Nephron (organoid): ENCODE results near the gene ANKRD27.

Experiments
- H3K27ac Mint-ChIP-seq, 3 experiments: 2 replicates each; pipeline ENCODE4 v1.8.0; 2020; ENCODE audit warnings: mixed read lengths in 3 of 3, mild to moderate bottlenecking in 2 of 3, moderate library complexity in 1 of 3
- H3K27me3 Mint-ChIP-seq: 2 replicates; pipeline ENCODE4 v1.8.0; 2021; ENCODE audit warnings: low read depth, mild to moderate bottlenecking, moderate library complexity, mixed read lengths
- H3K36me3 Mint-ChIP-seq: 2 replicates; pipeline ENCODE4 v1.8.0; 2020; ENCODE audit warnings: low read depth, mixed read lengths
- H3K4me1 Mint-ChIP-seq: 2 replicates; pipeline ENCODE4 v1.8.0; 2020; ENCODE audit warnings: mixed read lengths
- H3K4me3 Mint-ChIP-seq, 3 experiments: 2 replicates each; pipeline ENCODE4 v1.8.0; 2020; ENCODE audit warnings: mild to moderate bottlenecking in 3 of 3, mixed read lengths in 3 of 3, moderate library complexity in 2 of 3
- H3K9me3 Mint-ChIP-seq: 2 replicates; pipeline ENCODE4 v1.8.0; 2020; ENCODE audit warnings: mixed read lengths
- TF ChIP-seq, protein P1 (sequence below), 3 experiments: fragments of 200-600 bp; sonication (generic); IDR thresholded peaks; one replicate each; pipeline ENCODE4 v1.5.0; 2021; ENCODE audit warnings: antibody characterized with exemption in 3 of 3; ENCODE audit not compliant: unreplicated experiment in 3 of 3

Gene ANKRD27

DNA sequence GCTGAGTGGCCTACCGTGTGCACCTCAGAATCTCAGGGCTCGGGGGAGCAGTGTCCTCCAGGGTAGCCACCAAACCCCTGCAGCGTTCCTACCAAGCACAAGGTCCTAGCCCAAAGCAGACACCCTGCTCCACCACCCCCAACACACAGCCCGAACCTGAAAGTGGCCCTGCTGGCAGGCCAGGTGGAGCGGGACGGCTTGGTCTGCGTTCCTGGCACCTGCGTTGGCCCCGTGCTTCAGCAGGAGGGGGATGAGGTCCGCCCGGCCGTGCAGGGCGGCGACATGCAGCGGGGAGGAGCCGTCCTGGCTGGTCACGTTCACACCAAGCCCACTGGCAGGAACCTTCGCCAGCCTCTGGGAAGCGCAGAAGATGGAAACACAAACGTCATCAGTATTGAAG, 67.5 kb downstream of the ANKRD27 start:
- no peak overlapping the region for H3K27ac Mint-ChIP-seq
- peaks cover 52% of the 10 kb centered on the region for H3K36me3 Mint-ChIP-seq
- no peaks in the 10 kb centered on the region for H3K4me1 Mint-ChIP-seq
- H3K9me3 Mint-ChIP-seq = peaks cover 6% of the 10 kb centered on the region
- TF ChIP-seq, protein P1, sequence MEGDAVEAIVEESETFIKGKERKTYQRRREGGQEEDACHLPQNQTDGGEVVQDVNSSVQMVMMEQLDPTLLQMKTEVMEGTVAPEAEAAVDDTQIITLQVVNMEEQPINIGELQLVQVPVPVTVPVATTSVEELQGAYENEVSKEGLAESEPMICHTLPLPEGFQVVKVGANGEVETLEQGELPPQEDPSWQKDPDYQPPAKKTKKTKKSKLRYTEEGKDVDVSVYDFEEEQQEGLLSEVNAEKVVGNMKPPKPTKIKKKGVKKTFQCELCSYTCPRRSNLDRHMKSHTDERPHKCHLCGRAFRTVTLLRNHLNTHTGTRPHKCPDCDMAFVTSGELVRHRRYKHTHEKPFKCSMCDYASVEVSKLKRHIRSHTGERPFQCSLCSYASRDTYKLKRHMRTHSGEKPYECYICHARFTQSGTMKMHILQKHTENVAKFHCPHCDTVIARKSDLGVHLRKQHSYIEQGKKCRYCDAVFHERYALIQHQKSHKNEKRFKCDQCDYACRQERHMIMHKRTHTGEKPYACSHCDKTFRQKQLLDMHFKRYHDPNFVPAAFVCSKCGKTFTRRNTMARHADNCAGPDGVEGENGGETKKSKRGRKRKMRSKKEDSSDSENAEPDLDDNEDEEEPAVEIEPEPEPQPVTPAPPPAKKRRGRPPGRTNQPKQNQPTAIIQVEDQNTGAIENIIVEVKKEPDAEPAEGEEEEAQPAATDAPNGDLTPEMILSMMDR (IDR thresholded peaks at IDR 0.05; ENCODE audit: unreplicated experiment in 3 of 3) = no peak
- no peak overlapping the region for H3K4me3 Mint-ChIP-seq
- H3K27me3 Mint-ChIP-seq = no peaks in the 10 kb centered on the region

DNA sequence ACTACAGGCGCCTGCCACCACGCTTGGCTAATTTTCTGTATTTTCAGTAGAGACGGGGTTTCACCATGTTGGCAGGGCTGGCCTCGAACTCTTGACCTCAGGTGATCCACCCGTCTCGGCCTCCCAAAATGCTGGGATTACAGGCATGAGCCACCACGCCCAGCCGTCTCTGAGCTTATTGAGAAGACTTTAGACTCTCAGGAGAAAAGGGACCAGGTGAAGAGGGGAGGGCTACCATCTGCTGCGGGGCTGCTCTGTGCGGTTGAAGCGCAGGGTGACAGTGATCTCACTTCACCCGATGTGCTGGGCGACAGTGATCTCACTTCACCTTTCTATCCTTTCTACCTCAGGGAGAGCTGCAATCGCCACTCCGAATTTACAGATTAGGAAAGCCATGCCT, 68.7 kb downstream of the ANKRD27 start:
- TF ChIP-seq, protein P1 (IDR thresholded peaks at IDR 0.05; ENCODE audit: unreplicated experiment in 3 of 3) = no peak
- H3K4me3 Mint-ChIP-seq = no peak overlapping the region
- no peaks in the 10 kb centered on the region for H3K27me3 Mint-ChIP-seq
- H3K36me3 Mint-ChIP-seq = peaks cover 48% of the 10 kb centered on the region
- no peaks in the 10 kb centered on the region for H3K9me3 Mint-ChIP-seq
- H3K4me1 Mint-ChIP-seq = no peaks in the 10 kb centered on the region
- no peak overlapping the region for H3K27ac Mint-ChIP-seq

DNA sequence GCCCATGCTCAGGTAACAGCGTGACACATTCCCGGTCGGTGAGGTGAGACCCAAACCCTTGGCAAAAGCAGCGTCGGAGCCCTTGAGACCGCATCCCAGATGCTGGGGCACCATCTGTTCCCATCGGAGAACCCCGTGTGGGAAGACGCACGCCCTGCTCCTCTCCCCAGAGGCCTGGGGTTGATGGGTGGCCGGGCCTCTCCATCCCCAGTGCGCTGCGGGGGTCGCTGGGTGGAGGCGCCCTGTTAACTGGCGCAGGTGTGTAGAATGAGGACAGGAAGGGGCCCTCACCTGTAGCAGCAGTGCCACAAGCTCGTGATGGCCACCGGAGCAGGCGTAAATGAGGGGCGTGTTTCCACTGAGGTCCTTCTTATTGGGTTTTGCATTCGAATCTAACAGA, 69.4 kb downstream of the ANKRD27 start:
- H3K9me3 Mint-ChIP-seq = no peaks in the 10 kb centered on the region
- H3K4me3 Mint-ChIP-seq = no peak overlapping the region
- no peak overlapping the region for H3K27ac Mint-ChIP-seq
- TF ChIP-seq, protein P1 (IDR thresholded peaks at IDR 0.05; ENCODE audit: unreplicated experiment in 3 of 3) = no peak
- H3K36me3 Mint-ChIP-seq = peaks cover 47% of the 10 kb centered on the region
- no peaks in the 10 kb centered on the region for H3K27me3 Mint-ChIP-seq
- no peaks in the 10 kb centered on the region for H3K4me1 Mint-ChIP-seq

DNA sequence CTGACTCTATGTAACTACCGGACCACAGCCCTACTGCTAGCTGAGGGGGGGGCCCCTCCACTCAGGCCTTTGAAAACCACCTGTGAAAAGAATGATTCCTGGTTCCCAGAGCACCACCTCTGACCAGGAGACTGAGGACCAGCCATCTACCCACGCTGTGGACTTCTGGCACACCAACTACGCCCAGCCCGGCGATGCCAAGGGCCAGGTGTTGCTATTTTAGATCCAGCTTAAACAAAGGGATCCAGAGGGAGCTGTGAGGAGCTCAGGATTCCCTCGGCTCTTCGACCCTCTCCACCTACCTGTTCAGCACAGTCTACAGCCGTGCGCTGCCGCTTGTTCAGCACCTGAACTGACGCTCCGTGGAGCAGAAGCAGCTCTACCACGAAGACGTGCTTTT, 71.0 kb downstream of the ANKRD27 start:
- Mint-ChIP-seq H3K36me3 (peaks cover 49% of the 10 kb centered on the region), H3K27me3 (no peaks in the 10 kb centered on the region), H3K4me3 (no peak overlapping the region), H3K4me1 (no peaks in the 10 kb centered on the region), H3K27ac (no peak overlapping the region), H3K9me3 (no peaks in the 10 kb centered on the region)
- TF ChIP-seq, protein P1 (IDR thresholded peaks at IDR 0.05; ENCODE audit: unreplicated experiment in 3 of 3) = no peak

DNA sequence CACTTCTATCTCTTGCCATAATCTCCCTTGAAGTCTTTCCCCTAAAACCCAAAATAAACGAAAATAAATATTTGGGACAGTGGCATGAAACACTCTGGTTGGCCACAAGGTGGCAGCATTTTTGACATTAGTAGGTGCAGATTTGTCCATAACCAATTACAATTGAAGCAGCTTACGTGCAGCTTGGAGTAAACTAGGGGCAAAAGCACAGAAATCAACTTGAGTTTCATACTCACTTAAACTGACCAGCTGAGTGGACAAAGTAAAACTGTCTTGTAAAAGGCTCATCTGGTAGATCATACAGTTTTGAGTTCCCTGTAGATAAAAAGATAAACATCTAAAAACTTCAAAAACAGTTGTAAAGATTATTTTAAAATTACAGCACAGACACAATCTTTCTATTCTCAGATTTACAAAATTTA, 75.2 kb downstream of the ANKRD27 start:
- Mint-ChIP-seq H3K36me3 (peaks cover 56% of the 10 kb centered on the region), H3K4me1 (no peaks in the 10 kb centered on the region), H3K27me3 (no peaks in the 10 kb centered on the region), H3K27ac (no peak overlapping the region), H3K9me3 (no peaks in the 10 kb centered on the region), H3K4me3 (no peak overlapping the region)
- TF ChIP-seq, protein P1 (IDR thresholded peaks at IDR 0.05; ENCODE audit: unreplicated experiment in 3 of 3) = peak; percentile 73 to 77 (median 76)

DNA sequence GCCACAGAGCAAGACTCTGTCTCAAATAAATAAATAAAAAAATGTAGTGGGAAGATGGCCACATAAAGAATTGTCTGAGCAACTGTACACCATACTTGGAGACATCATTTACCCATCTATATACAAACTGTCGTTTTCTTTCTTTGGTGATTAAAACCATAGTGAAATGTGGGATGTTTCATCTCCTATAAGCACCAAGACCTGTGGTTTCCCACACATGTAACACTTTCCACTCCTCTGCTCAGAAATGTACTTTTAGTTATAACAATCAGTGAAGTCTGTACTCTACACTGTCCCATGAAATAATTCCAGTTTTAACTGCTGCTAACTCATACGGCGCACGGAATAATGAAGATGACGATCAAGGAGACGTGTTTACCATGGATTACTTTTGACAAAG, 75.7 kb downstream of the ANKRD27 start:
- Mint-ChIP-seq H3K9me3 (peaks cover 2% of the 10 kb centered on the region), H3K27ac (no peak overlapping the region), H3K27me3 (no peaks in the 10 kb centered on the region), H3K4me1 (no peaks in the 10 kb centered on the region), H3K36me3 (peaks cover 59% of the 10 kb centered on the region), H3K4me3 (no peak overlapping the region)
- TF ChIP-seq, protein P1 (IDR thresholded peaks at IDR 0.05; ENCODE audit: unreplicated experiment in 3 of 3) = no peak
